Psoas muscle (tissue), 8 donors: ENCODE results near the gene TNFRSF25. TPM values are rescaled to one million over a fixed set of nuclear protein-coding genes. Genes with fewer than 3 reads are reported as not detected.

Experiments
- ATAC-seq, 4 donors: fragments of 200-7000 bp; cut with Tn5 transposase; one replicate each; pipeline ENCODE4 v1.9.1; 2020; ENCODE audit warnings: moderate library complexity in 3 of 4, mild to moderate bottlenecking in 2 of 4
- DNase-seq, 2 donors: peaks; one replicate each; pipeline ENCODE4 v3.0.0-alpha.2; 2020
- H3K27ac ChIP-seq: fragments of 200-600 bp; one replicate; pipeline ENCODE4 v1.8.0; 2022
- H3K27me3 ChIP-seq, 3 donors: fragments of 200-600 bp in 1 of 3; one replicate each; pipeline versions ENCODE4 v1.6.1 to v1.8.0; 2013 to 2022; ENCODE audit warnings: low read length in 2 of 3, mild to moderate bottlenecking in 2 of 3, moderate library complexity in 1 of 3; ENCODE audit not compliant: insufficient read depth in 3 of 3
- H3K36me3 ChIP-seq, 2 donors: fragments of 200-600 bp in 1 of 2; one replicate each; pipeline versions ENCODE4 v1.6.1 to v1.8.0; 2013 to 2022; ENCODE audit warnings: low read depth in 1 of 2, mild to moderate bottlenecking in 1 of 2, moderate library complexity in 1 of 2; ENCODE audit not compliant: insufficient read depth in 1 of 2
- H3K4me1 ChIP-seq: fragments of 200-600 bp; one replicate; pipeline ENCODE4 v1.8.0; 2022
- H3K4me3 ChIP-seq: fragments of 200-600 bp; one replicate; pipeline ENCODE4 v1.8.0; 2022; ENCODE audit warnings: mild to moderate bottlenecking
- H3K9me3 ChIP-seq: fragments of 200-600 bp; one replicate; pipeline ENCODE4 v1.8.0; 2022
- WGBS, 3 donors: extraction: QIAGEN DNeasy Blood & Tissue Kit; methylation state at CpG; one replicate each; pipeline versions ENCODE4 v1.1.6 to v1.1.7; 2013; 5-methylcytosine and 5-hydroxymethylcytosine counted together
- intact Hi-C, 2 donors: fragments of 100-400 bp; cut with DNase I; formaldehyde crosslinking; loops; one replicate each; pipeline versions ENCODE4 v1.11.0 to v1.14.2; 2022
- polyA plus RNA-seq, 3 donors: library from polyadenylated mRNA; stranded (reverse); fragments of 200-250 nt; gene quantifications; one replicate each; pipeline ENCODE4 v1.2.3, GENCODE V29; 2013
- total RNA-seq, 4 donors: library from RNA; stranded (reverse); fragmentation: NEBNext Ultra II Directional in 2 of 4; extraction: Animal tissue kit (Norgen Biotek cat#: 25700) in 2 of 4; gene quantifications; one replicate each; pipeline versions ENCODE4 v1.2.1 to v1.2.4, GENCODE V29; 2021 to 2023
- TF ChIP-seq, protein P1 (sequence below): fragments of 200-600 bp; IDR thresholded peaks from one replicate; pipeline ENCODE4 v1.8.0; 2022; ENCODE audit warnings: antibody characterized with exemption
- donor health status: healthy with polysubstance abuse.
- donor health status: DM: no; HTN: no; CAD: no; lungs with moderate emphysema.
- donor health status: Bipolar disorder and iron deficiency.
- donor health status: healthy.
- donor health status: DM: yes; HTN: yes; CAD: no.
- donor health status: DM: no; HTN: no; CAD: no.
- donor health status: DM: no; HTN: no; CAD: no.
- donor health status: DM: yes; HTN: yes; CAD: no.

TNFRSF25 gene
- total and polyA plus RNA-seq, 7 donors, result 1.5 to 2.7 (median 1.9) TPM

DNA sequence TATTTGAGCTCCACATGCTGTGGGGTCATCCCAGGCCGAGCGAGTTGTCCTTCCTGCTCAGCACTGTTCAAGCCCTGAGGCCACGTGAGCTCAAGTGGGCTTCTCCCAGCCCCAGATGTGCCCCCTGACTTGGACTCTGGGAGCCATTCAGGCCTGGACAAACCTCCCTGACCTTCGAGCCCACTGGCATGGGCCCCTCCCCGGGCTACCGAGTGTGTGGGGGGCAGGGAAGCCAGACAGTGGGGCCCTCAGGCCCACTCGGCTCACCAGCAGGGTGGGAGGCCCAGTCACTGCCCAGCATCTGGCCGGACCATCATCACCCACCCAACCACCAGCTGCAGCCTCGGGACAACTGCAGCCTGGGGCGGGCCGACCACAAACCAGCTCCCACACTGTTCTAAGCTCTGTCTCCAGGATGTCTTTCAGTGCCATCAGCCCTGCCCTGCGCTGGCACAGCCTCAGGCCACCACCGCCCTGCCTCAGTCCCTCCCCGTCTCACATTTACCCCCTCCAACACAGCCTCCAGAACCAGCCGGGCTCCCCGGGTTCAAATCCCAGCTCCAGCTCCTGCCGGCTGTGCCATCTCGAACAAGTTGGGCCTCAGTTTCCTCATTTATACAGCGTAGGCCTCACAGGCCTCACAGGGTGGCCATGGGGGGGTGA, 46.4 kb upstream of the TNFRSF25 start:
- WGBS, 3 donors, result 67 to 80% (median 72%) methylated on average over 17 to 19 of the region's 19 CpGs
- TF ChIP-seq, protein P1, sequence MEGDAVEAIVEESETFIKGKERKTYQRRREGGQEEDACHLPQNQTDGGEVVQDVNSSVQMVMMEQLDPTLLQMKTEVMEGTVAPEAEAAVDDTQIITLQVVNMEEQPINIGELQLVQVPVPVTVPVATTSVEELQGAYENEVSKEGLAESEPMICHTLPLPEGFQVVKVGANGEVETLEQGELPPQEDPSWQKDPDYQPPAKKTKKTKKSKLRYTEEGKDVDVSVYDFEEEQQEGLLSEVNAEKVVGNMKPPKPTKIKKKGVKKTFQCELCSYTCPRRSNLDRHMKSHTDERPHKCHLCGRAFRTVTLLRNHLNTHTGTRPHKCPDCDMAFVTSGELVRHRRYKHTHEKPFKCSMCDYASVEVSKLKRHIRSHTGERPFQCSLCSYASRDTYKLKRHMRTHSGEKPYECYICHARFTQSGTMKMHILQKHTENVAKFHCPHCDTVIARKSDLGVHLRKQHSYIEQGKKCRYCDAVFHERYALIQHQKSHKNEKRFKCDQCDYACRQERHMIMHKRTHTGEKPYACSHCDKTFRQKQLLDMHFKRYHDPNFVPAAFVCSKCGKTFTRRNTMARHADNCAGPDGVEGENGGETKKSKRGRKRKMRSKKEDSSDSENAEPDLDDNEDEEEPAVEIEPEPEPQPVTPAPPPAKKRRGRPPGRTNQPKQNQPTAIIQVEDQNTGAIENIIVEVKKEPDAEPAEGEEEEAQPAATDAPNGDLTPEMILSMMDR, result no peak
- Histone ChIP-seq H3K4me3 (no peak overlapping the region), H3K27me3 (no peaks in the 10 kb centered on the region), H3K9me3 (no peaks in the 10 kb centered on the region), H3K36me3 (no peaks in the 10 kb centered on the region), H3K27ac (no peak overlapping the region), H3K4me1 (peaks cover 9% of the 10 kb centered on the region)
- intact Hi-C loops, result no loop called here
- ATAC-seq (no peak), DNase-seq (no peak)

DNA sequence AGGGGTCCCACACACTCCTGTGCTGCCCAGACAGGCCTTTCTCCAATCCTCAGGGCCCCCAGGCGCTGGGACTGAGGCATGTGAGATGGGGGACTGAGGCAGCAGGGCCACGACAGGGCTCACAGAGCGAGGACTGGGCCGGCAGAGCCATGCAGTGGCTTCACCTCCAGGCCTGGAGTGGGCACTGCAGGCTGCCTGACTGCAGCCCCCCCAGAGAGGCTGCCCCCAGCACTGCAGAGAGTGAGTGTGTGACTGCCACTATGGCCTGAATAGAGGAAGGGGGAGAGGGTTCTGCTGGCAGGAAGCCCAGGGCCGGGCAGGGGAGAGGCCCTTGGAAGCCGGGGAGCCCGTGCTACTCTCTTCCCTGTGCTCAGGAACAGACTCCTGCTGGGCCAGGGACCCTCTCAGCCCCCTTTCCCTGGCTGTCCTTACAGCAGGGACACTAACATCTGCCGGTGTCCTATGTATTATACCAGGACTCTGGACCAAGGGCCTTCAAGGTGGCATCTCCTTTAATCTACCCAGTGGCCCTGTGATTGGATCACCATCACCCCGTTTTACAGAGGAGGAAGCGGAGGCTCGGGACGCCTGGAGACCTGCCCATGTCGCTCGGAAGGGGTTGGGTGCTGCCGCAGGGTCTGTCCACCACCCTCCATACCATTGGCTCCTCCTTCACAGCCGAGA, 45.7 kb upstream of the TNFRSF25 start:
- Histone ChIP-seq H3K4me1 (peaks cover 9% of the 10 kb centered on the region), H3K27ac (no peak overlapping the region), H3K4me3 (no peak overlapping the region), H3K9me3 (no peaks in the 10 kb centered on the region), H3K36me3 (no peaks in the 10 kb centered on the region), H3K27me3 (no peaks in the 10 kb centered on the region)
- ATAC-seq (no peak), DNase-seq (no peak)
- intact Hi-C loops, result no loop called here
- TF ChIP-seq, protein P1, result no peak
- WGBS, 3 donors, result 74 to 84% (median 83%) methylated on average over 15 to 16 of the region's 16 CpGs

DNA sequence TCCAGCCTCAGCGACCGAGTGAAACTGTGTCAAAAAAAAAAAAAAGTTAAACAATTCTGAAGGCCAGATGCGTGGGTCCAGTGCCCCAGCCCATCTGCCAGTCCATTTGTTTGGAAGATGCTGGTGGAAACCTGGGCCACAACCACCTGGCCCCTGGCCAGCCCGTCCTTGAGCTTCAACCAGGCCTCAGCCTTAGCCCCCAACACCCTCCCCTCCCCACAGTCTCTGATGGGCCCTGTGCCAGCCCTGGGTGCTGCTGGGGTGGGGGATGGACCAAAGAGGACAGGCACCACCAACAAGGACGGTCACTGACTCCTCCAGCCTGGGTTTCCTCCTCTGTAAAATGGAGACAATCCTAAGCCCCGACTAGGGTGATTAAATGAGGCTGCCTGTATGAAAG, 45.1 kb upstream of the TNFRSF25 start:
- H3K27ac ChIP-seq, result no peak overlapping the region
- no peaks in the 10 kb centered on the region for H3K27me3 ChIP-seq
- H3K4me3 ChIP-seq, result no peak overlapping the region
- TF ChIP-seq, protein P1, result no peak
- DNase-seq (no peak), ATAC-seq (no peak)
- intact Hi-C loops, result no loop called here
- 69 to 80% (median 70%) methylated on average over 6 of the region's 6 CpGs for WGBS, 3 donors
- H3K4me1 ChIP-seq, result peaks cover 9% of the 10 kb centered on the region
- no peaks in the 10 kb centered on the region for H3K36me3 ChIP-seq
- no peaks in the 10 kb centered on the region for H3K9me3 ChIP-seq

DNA sequence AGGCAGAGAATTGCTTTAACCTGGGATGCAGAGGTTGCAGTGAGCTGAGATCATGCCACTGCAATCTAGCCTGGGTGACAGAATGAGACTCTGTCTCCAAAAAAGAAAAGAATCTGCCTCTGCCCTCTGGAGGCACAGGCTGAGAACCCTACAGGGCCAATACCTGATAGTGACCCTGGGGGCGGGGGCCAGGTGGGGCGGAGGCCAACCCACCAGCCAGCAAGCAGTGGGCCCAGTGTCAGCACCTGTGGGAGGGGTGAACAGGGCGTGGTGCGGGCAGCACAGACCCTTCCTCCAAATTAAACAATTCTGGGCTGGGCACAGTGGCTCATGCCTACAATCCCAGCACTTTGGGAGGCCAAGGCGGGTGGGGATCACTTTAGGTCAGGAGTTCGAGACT, 44.5 kb upstream of the TNFRSF25 start:
- TF ChIP-seq, protein P1, result no peak
- Histone ChIP-seq H3K4me3 (no peak overlapping the region), H3K4me1 (peaks cover 9% of the 10 kb centered on the region), H3K9me3 (no peaks in the 10 kb centered on the region), H3K27me3 (peaks cover 0 to 2% (median 0%) of the 10 kb centered on the region in 3 donors), H3K27ac (no peak overlapping the region), H3K36me3 (no peaks in the 10 kb centered on the region)
- ATAC-seq, result no peak
- DNase-seq, result no peak
- intact Hi-C loops, result no loop called here
- 78 to 90% (median 81%) methylated on average over 6 of the region's 6 CpGs for WGBS, 3 donors
